ENCODE results near the gene PWWP2B. TPM values are rescaled to one million over a fixed set of nuclear protein-coding genes. Genes with fewer than 3 reads are reported as not detected.

The PWWP2B gene
- total and polyA plus RNA-seq, 2 donors (not counting 3 experiments of a cell fraction or from before 2014, with no cell fraction given) = 4.6 to 11.8 TPM

DNA sequence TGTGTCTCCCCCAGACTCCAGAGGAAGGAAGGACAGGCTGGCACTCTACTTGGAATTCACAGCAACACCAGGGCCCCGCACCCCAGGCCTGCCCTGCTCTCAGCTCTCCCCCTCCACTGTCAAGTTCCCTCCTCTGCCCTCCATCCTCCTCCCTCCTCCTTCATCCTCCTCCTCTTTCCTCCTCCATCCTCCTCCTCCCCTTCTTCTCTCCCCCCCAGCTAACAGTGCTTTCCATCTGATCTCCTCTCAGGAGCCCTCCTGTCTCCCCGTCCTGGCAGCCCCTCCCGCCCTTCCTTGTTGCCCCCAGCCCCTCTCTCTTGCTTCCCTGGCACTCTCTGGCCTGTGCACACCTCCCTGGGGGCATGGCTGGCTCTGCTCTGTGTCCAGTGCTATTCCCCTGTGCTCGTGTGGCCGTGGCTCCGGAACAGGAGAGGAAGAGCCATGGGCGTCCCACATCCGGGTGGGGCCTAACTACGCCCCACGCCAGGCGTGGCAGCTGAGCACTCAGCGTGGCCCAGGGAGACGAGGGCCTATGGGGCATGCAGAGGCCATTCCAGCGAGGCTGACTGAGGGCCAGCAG lies 64.2 kb downstream of the PWWP2B start:
- BruUV-seq (replicated peaks) = no TSS peak
- H3K27ac ChIP-seq (ENCODE audit: insufficient read depth, low read depth, low read length) = no peak overlapping the region
- ChIA-PET POLR2A (no interaction called here), CTCF (interaction anchor here (0.7 to 2.7 kb wide), 6 partner anchors 100 to 178 kb away, joined by 3 to 19 read pairs (median 4); no protein-coding TSS in a partner anchor)
- H3K9me1 ChIP-seq (replicated peaks; ENCODE audit: control insufficient read depth, extremely low read depth, insufficient read depth, low read length) = no peaks in the 10 kb centered on the region
- H3K36me3 ChIP-seq (ENCODE audit: control insufficient read depth in 2 of 2, extremely low read depth in 1 of 2, insufficient read depth in 2 of 2, low read length in 2 of 2) = no peaks in the 10 kb centered on the region
- H3K4me1 ChIP-seq (ENCODE audit: control insufficient read depth, extremely low read depth, insufficient read depth, low read length) = no peaks in the 10 kb centered on the region
- dilution Hi-C loops (cut with MboI; ENCODE audit: extremely low pct_ligation_motif_present, low sequenced_read_pairs) (no loop called here), intact Hi-C loops (cut with micrococcal nuclease) (no loop called here)
- H3K9me3 ChIP-seq (replicated peaks; ENCODE audit: control insufficient read depth, insufficient read depth, low read length) = no peaks in the 10 kb centered on the region
- no peaks in the 10 kb centered on the region for H4K20me1 ChIP-seq (replicated peaks; ENCODE audit: control insufficient read depth, extremely low read depth, insufficient read depth, low read length)
- DNase-seq (ENCODE audit: low read depth, low spot score) = no peak
- no peak for TF ChIP-seq GATA2 (IDR thresholded peaks at IDR 0.05; ENCODE audit: insufficient read depth, insufficient read length, low read depth, low read length)
- no peak for TF ChIP-seq EZH2 (IDR thresholded peaks at IDR 0.05; ENCODE audit: borderline replicate concordance, low read depth, low read length, severe bottlenecking)
- TF ChIP-seq FOS (IDR thresholded peaks at IDR 0.05; ENCODE audit: borderline replicate concordance, insufficient read depth, low read length) = no peak
- no peak for TF ChIP-seq POLR2AphosphoS5 (IDR thresholded peaks at IDR 0.05; ENCODE audit: insufficient read depth, low read depth, low read length)
- no peak for TF ChIP-seq JUN (IDR thresholded peaks at IDR 0.05; ENCODE audit: borderline replicate concordance, insufficient read depth, insufficient read length, low read depth)
- H3K79me2 ChIP-seq (ENCODE audit: control insufficient read depth, insufficient read depth, low read length) = no peaks in the 10 kb centered on the region
- H3K4me2 ChIP-seq (ENCODE audit: insufficient read depth, low read length) = no peak overlapping the region
- no peak overlapping the region for H3K4me3 ChIP-seq (replicated peaks in 1 of 3; ENCODE audit: insufficient read depth in 1 of 3, low read depth in 1 of 3, low read length in 3 of 3)
- FAIRE-seq = no peak
- no peak overlapping the region for H2AFZ ChIP-seq (ENCODE audit: low read depth, low read length)
- no peaks in the 10 kb centered on the region for H3K27me3 ChIP-seq (ENCODE audit: control insufficient read depth in 2 of 2, insufficient read depth in 2 of 2, low read length in 2 of 2)
- no peak overlapping the region for H3K9ac ChIP-seq (replicated peaks; ENCODE audit: extremely low read depth, insufficient read depth, low read length)

DNA sequence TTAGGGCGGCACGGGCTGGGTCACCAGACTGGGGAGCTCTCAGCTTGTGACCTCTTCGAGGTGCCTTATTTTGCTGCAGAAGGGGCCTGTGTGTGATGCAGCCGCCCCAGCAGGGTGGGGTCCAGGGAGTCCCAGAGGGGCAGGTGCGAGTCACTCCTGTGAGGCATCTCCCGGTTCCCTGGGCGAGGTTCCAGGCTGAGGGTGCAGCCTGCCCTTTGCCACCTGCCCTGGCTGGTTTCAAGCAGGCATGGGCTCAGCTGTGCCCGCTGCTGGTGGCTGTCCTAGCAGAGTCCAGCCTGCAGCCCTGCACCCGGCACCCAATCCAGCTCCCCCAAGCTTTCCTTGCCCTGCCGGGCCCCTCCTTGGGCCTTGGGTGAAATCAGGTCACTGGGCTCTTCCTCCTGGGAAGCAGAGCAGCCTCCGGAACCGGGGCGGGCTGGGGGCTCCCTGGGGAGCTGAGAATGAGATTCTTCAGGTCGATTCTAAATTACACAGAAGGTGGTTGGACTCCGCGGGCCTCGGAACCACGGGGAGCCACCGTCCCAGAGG lies 64.8 kb downstream of the PWWP2B start:
- Histone ChIP-seq H3K9me1 (replicated peaks; ENCODE audit: control insufficient read depth, extremely low read depth, insufficient read depth, low read length) (no peaks in the 10 kb centered on the region), H3K4me1 (ENCODE audit: control insufficient read depth, extremely low read depth, insufficient read depth, low read length) (no peaks in the 10 kb centered on the region), H3K4me2 (ENCODE audit: insufficient read depth, low read length) (no peak overlapping the region), H3K27ac (ENCODE audit: insufficient read depth, low read depth, low read length) (no peak overlapping the region), H3K9ac (replicated peaks; ENCODE audit: extremely low read depth, insufficient read depth, low read length) (no peak overlapping the region), H4K20me1 (replicated peaks; ENCODE audit: control insufficient read depth, extremely low read depth, insufficient read depth, low read length) (no peaks in the 10 kb centered on the region), H3K27me3 (ENCODE audit: control insufficient read depth in 2 of 2, insufficient read depth in 2 of 2, low read length in 2 of 2) (no peaks in the 10 kb centered on the region), H3K4me3 (replicated peaks in 1 of 3; ENCODE audit: insufficient read depth in 1 of 3, low read depth in 1 of 3, low read length in 3 of 3) (no peak overlapping the region), H3K36me3 (ENCODE audit: control insufficient read depth in 2 of 2, extremely low read depth in 1 of 2, insufficient read depth in 2 of 2, low read length in 2 of 2) (no peaks in the 10 kb centered on the region), H2AFZ (ENCODE audit: low read depth, low read length) (no peak overlapping the region), H3K79me2 (ENCODE audit: control insufficient read depth, insufficient read depth, low read length) (no peaks in the 10 kb centered on the region), H3K9me3 (replicated peaks; ENCODE audit: control insufficient read depth, insufficient read depth, low read length) (no peaks in the 10 kb centered on the region)
- ChIA-PET POLR2A (no interaction called here), CTCF (no interaction called here)
- TF ChIP-seq POLR2AphosphoS5 (IDR thresholded peaks at IDR 0.05; ENCODE audit: insufficient read depth, low read depth, low read length) = no peak
- TF ChIP-seq FOS (IDR thresholded peaks at IDR 0.05; ENCODE audit: borderline replicate concordance, insufficient read depth, low read length) = no peak
- no peak for TF ChIP-seq MYC (IDR thresholded peaks at IDR 0.05; ENCODE audit: low read depth, low read length)
- no peak for TF ChIP-seq POLR2A (IDR thresholded peaks at IDR 0.05; ENCODE audit: low read depth, low read length)
- TF ChIP-seq GATA2 (IDR thresholded peaks at IDR 0.05; ENCODE audit: insufficient read depth, insufficient read length, low read depth, low read length) = no peak
- TF ChIP-seq EZH2 (IDR thresholded peaks at IDR 0.05; ENCODE audit: borderline replicate concordance, low read depth, low read length, severe bottlenecking) = no peak
- no peak for TF ChIP-seq CTCF (IDR thresholded peaks at IDR 0.05; ENCODE audit: extremely low read depth in 1 of 2, insufficient read depth in 1 of 2, low read depth in 1 of 2, low read length in 2 of 2)
- TF ChIP-seq MAX (IDR thresholded peaks at IDR 0.05; ENCODE audit: insufficient read depth, insufficient read length) = no peak
- no peak for TF ChIP-seq JUN (IDR thresholded peaks at IDR 0.05; ENCODE audit: borderline replicate concordance, insufficient read depth, insufficient read length, low read depth)
- dilution Hi-C loops (cut with MboI; ENCODE audit: extremely low pct_ligation_motif_present, low sequenced_read_pairs) (no loop called here), intact Hi-C loops (cut with micrococcal nuclease) (no loop called here)
- BruUV-seq (replicated peaks) = no TSS peak
- no peak for FAIRE-seq
- no peak for DNase-seq (ENCODE audit: low read depth, low spot score)
